SK-N-SH (cell line): ENCODE data around the gene PPP1R16B. TPM values are rescaled to one million over a fixed set of nuclear protein-coding genes. Genes with fewer than 3 reads are reported as not detected.

Source experiments
- CTCF ChIA-PET: fragments of 300-600, 350-600 bp; formaldehyde crosslinking; extraction: SDS; loops from one replicate; lab custom pipeline; 2021; lab: Yijun Ruan, JAX
- POLR2A ChIA-PET: fragments of 350-600 bp; sonication (Branson Sonifier 250); formaldehyde crosslinking; extraction: SDS; loops from one replicate; lab custom pipeline; 2020; ENCODE audit warnings: antibody characterized with exemption, inconsistent platforms; lab: Yijun Ruan, JAX
- DNase-seq: peaks from one replicate; pipeline ENCODE4 v3.0.0; 2012
- H2AFZ ChIP-seq: fragments of 200-600 bp; sonication (generic); 2 replicates; pipeline ENCODE4 v1.8.1; 2016; ENCODE audit warnings: antibody characterized with exemption, mild to moderate bottlenecking, low read depth
- H3F3A ChIP-seq: fragments of 200-600 bp; sonication (generic); replicated peaks from 2 replicates; pipeline ENCODE3; 2016; ENCODE audit warnings: antibody characterized with exemption, mild to moderate bottlenecking; ENCODE audit not compliant: insufficient read depth
- H3K27ac ChIP-seq, 2 experiments: fragments of 200-500 bp in 1 of 2; fragments of 200-600 bp in 1 of 2; sonication (Bioruptor generic) in 1 of 2; sonication (generic), shearing (Covaris generic) in 1 of 2; 2 replicates each; pipeline versions ENCODE4 v1.5.1 to v1.6.1; 2014 to 2016; ENCODE audit warnings: low read depth in 2 of 2, inconsistent platforms in 1 of 2, low read length in 1 of 2, mild to moderate bottlenecking in 1 of 2, mixed read lengths in 1 of 2
- H3K27me3 ChIP-seq: fragments of 200-600 bp; sonication (generic), shearing (Covaris generic); 2 replicates; pipeline ENCODE4 v1.6.1; 2016; ENCODE audit warnings: mixed run types; ENCODE audit not compliant: insufficient read depth
- H3K36me3 ChIP-seq, 2 experiments: fragments of 200-500 bp in 1 of 2; fragments of 200-600 bp in 1 of 2; sonication (Bioruptor generic) in 1 of 2; sonication (generic) in 1 of 2; replicated peaks in 1 of 2; 2 replicates each; pipeline versions ENCODE3 to v1.5.1; 2014 to 2016; ENCODE audit warnings: low read length in 1 of 2, mild to moderate bottlenecking in 1 of 2; ENCODE audit not compliant: insufficient read depth in 2 of 2, control insufficient read depth in 1 of 2
- H3K4me1 ChIP-seq, 2 experiments: fragments of 200-500 bp in 1 of 2; fragments of 200-600 bp in 1 of 2; sonication (Bioruptor generic) in 1 of 2; sonication (generic), shearing (Covaris generic) in 1 of 2; 2 replicates each; pipeline versions ENCODE4 v1.5.1 to v1.6.1; 2014 to 2016; ENCODE audit warnings: low read depth in 1 of 2, low read length in 1 of 2, mixed run types in 1 of 2; ENCODE audit not compliant: insufficient read depth in 2 of 2, control insufficient read depth in 1 of 2
- H3K4me2 ChIP-seq: fragments of 200-600 bp; sonication (generic), shearing (Covaris generic); 2 replicates; pipeline ENCODE4 v1.6.1; 2017; ENCODE audit warnings: mixed run types
- H3K4me3 ChIP-seq, 2 experiments: fragments of 200-500 bp in 1 of 2; fragments of 200-600 bp in 1 of 2; sonication (Bioruptor generic) in 1 of 2; sonication (generic), shearing (Covaris generic) in 1 of 2; 2 replicates each; pipeline versions ENCODE4 v1.5.1 to v1.8.1; 2014 to 2016; ENCODE audit warnings: low read depth in 2 of 2, inconsistent platforms in 1 of 2, low read length in 1 of 2, mild to moderate bottlenecking in 1 of 2, mixed read lengths in 1 of 2, moderate library complexity in 1 of 2
- H3K79me2 ChIP-seq: fragments of 200-600 bp; sonication (generic); 2 replicates; pipeline ENCODE4 v1.8.1; 2017; ENCODE audit warnings: mild to moderate bottlenecking; ENCODE audit not compliant: insufficient read depth
- H3K9ac ChIP-seq: fragments of 200-600 bp; sonication (generic); 2 replicates; pipeline ENCODE4 v1.6.1; 2017; ENCODE audit warnings: mixed run types
- H3K9me2 ChIP-seq: fragments of 200-600 bp; sonication (generic); 2 replicates; pipeline ENCODE4 v1.6.1; 2017; ENCODE audit warnings: mixed run types
- H3K9me3 ChIP-seq: fragments of 200-600 bp; sonication (generic); 2 replicates; pipeline ENCODE4 v1.6.1; 2017; ENCODE audit warnings: mixed run types, mild to moderate bottlenecking, moderate library complexity
- H4K20me1 ChIP-seq: fragments of 200-600 bp; sonication (generic); 2 replicates; pipeline ENCODE4 v1.6.1; 2017; ENCODE audit warnings: mild to moderate bottlenecking, mixed run types; ENCODE audit not compliant: insufficient read depth
- EP300 ChIP-seq, 2 experiments: IDR thresholded peaks; 2 replicates each; pipeline versions ENCODE4 v1.4.0 to v1.6.1; 2012; ENCODE audit warnings: borderline replicate concordance in 1 of 2, low read depth in 1 of 2, low read length in 1 of 2
- FOSL2 ChIP-seq: IDR thresholded peaks from 2 replicates; pipeline ENCODE4 v1.4.0; 2012; ENCODE audit warnings: low read depth, mild to moderate bottlenecking, moderate library complexity, borderline replicate concordance
- JUND ChIP-seq: IDR thresholded peaks from 2 replicates; pipeline ENCODE4 v1.4.0; 2012
- RCOR1 ChIP-seq: fragments of 150-350 bp; IDR thresholded peaks from 2 replicates; pipeline ENCODE4 v1.6.1; 2017; ENCODE audit warnings: antibody characterized with exemption, low read length
- RFX5 ChIP-seq: IDR thresholded peaks from 2 replicates; pipeline ENCODE4 v1.6.1; 2012; ENCODE audit warnings: mild to moderate bottlenecking, improper control_type of control experiment, low read length
- USF2 ChIP-seq: fragments of 150-350 bp; IDR thresholded peaks from 2 replicates; pipeline ENCODE4 v1.6.1; 2017; ENCODE audit warnings: antibody characterized with exemption, low read length, low read depth, borderline replicate concordance
- WGBS: methylation state at CpG from one replicate; pipeline ENCODE4 v1.1.6; 2017; ENCODE audit warnings: low lambda C conversion rate; 5-methylcytosine and 5-hydroxymethylcytosine counted together
- polyA plus RNA-seq, 3 experiments: library from polyadenylated mRNA; depleted of rRNA; stranded (reverse); fragments of >200 nt; gene quantifications; 2 replicates each; pipeline ENCODE4 v1.2.3, GENCODE V29; 2012
- TF ChIP-seq, protein P1 (sequence below): IDR thresholded peaks from 2 replicates; pipeline ENCODE4 v1.4.0; 2012; ENCODE audit warnings: low read depth

The PPP1R16B gene
- polyA plus RNA-seq, 1 of the 3 experiments (the other 2 are of a cell fraction): 0.28 TPM

- TF ChIP-seq RFX5 (no peak), RCOR1 (peak; percentile 97), JUND (no peak)
Measured at GRCh38 chr20:38883081-38883980, 77.8 kb downstream of the PPP1R16B start (continued).

GRCh38 chr20:38883981-38884733 lies 78.7 kb downstream of the PPP1R16B start:
- Histone ChIP-seq H3K4me2 (no peak overlapping the region), H4K20me1 (no peaks in the 10 kb centered on the region)
- WGBS: 79% methylated on average over 10 of the region's 13 CpGs
- POLR2A ChIA-PET: interaction anchor here (1.1 to 3.0 kb wide), 8 partner anchors 10 to 437 kb away, joined by 3 to 50 read pairs (median 10); partner anchors contain the start of genes FAM83D and PPP1R16B
- TF ChIP-seq, protein P1, sequence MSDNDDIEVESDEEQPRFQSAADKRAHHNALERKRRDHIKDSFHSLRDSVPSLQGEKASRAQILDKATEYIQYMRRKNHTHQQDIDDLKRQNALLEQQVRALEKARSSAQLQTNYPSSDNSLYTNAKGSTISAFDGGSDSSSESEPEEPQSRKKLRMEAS: no peak
- no peak for TF ChIP-seq FOSL2
- TF ChIP-seq, all 33 proteins: peak for 0
- Histone ChIP-seq H3K36me3 (no peaks in the 10 kb centered on the region), H3K9ac (no peak overlapping the region), H2AFZ (no peak overlapping the region), H3F3A (no peaks in the 10 kb centered on the region), H3K4me1 (peaks cover 0 to 70% of the 10 kb centered on the region in 2 experiments; a peak in 2 of 4 replicates), H3K4me3 (no peak overlapping the region), H3K9me3 (no peaks in the 10 kb centered on the region), H3K79me2 (no peaks in the 10 kb centered on the region), H3K9me2 (no peaks in the 10 kb centered on the region), H3K27me3 (no peaks in the 10 kb centered on the region), H3K27ac (peak overlapping the region in 1 of 2 experiments; percentile 99; a peak in 2 of 4 replicates)
- CTCF ChIA-PET: interaction anchor here (0.8 to 3.9 kb wide), 11 partner anchors 9 to 165 kb away, joined by 3 to 52 read pairs (median 5); partner anchors contain the start of genes FAM83D and PPP1R16B
- DNase-seq: no peak

DNA sequence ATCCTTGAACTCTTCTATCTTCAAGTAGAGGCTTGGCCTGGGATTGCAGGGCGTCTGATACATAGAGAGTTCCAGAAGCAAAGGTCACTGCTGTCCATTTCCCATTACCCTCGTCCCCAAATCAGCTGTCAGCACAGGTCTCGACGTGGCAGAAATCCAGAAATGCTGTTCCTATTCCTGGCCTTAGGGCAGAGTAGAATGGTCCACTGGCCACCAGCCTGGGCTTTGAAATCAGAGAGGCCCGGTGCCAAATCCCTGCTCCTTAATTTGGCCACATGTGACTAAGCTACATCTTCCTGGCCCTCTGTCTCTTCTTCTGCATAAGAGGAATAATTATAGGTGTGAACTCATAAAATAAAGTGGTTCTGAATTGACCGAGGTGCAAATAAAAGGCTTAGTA lies 79.9 kb downstream of the PPP1R16B start:
- no peaks in the 10 kb centered on the region for H3K79me2 ChIP-seq
- H3K4me3 ChIP-seq: no peak overlapping the region
- H3K27me3 ChIP-seq: no peaks in the 10 kb centered on the region
- H4K20me1 ChIP-seq: no peaks in the 10 kb centered on the region
- no peak overlapping the region for H2AFZ ChIP-seq
- no peak overlapping the region for H3K9ac ChIP-seq
- H3K9me3 ChIP-seq: no peaks in the 10 kb centered on the region
- DNase-seq: no peak
- 23% methylated on average over 6 of the region's 6 CpGs for WGBS
- peak overlapping the region in 1 of 2 experiments; percentile 99; a peak in 2 of 4 replicates for H3K27ac ChIP-seq
- no peak overlapping the region for H3K4me2 ChIP-seq
- ChIA-PET POLR2A (interaction anchor here (1.3 kb wide), 1 partner anchor 10 kb away, joined by 6 read pairs; no protein-coding TSS in a partner anchor), CTCF (interaction anchor here (0.6 to 1.2 kb wide), 2 partner anchors 8 to 29 kb away, joined by 3 to 10 read pairs; no protein-coding TSS in a partner anchor)
- TF ChIP-seq EP300 (IDR thresholded peaks at IDR 0.05; ENCODE audit: borderline replicate concordance in 1 of 2, low read depth in 1 of 2, low read length in 1 of 2) (peak in 1 of 2 experiments; percentile 46; a peak in 1 of 4 replicates), USF2 (no peak)
- TF ChIP-seq, all 33 proteins: peak for 1
- Histone ChIP-seq H3F3A (no peaks in the 10 kb centered on the region), H3K4me1 (peaks cover 0 to 73% of the 10 kb centered on the region in 2 experiments; a peak in 2 of 4 replicates), H3K36me3 (no peaks in the 10 kb centered on the region), H3K9me2 (no peaks in the 10 kb centered on the region)
